Myocyte (in vitro differentiated cells): ENCODE measurements around the gene ABHD12. TPM values are rescaled to one million over a fixed set of nuclear protein-coding genes. Genes with fewer than 3 reads are reported as not detected.
A peak's percentile ranks its signal among the peaks of the same experiment; 100 is the strongest.
"Not testable (repeated sequence)": the region's sequence is repeated elsewhere in the genome, so short reads cannot be mapped to it uniquely, and the experiment has no call there.

Experiments used
- DNase-seq: peaks from one replicate; pipeline ENCODE4 v3.0.0-alpha.2; 2012; ENCODE audit warnings: low read depth
- polyA plus RNA-seq: library from polyadenylated mRNA; unstranded; fragments of >200 nt; gene quantifications from one replicate; pipeline ENCODE4 v1.2.1, GENCODE V29; 2012; ENCODE audit warnings: missing spikeins
- total RNA-seq: library from RNA; depleted of rRNA; stranded (reverse); fragments of >200 nt; gene quantifications from 2 replicates; pipeline ENCODE4 v1.2.3, GENCODE V29; 2014

The ABHD12 gene
- 36.1 and 40.4 TPM in 2 replicates for total RNA-seq
- polyA plus RNA-seq = 42.8 TPM

DNA sequence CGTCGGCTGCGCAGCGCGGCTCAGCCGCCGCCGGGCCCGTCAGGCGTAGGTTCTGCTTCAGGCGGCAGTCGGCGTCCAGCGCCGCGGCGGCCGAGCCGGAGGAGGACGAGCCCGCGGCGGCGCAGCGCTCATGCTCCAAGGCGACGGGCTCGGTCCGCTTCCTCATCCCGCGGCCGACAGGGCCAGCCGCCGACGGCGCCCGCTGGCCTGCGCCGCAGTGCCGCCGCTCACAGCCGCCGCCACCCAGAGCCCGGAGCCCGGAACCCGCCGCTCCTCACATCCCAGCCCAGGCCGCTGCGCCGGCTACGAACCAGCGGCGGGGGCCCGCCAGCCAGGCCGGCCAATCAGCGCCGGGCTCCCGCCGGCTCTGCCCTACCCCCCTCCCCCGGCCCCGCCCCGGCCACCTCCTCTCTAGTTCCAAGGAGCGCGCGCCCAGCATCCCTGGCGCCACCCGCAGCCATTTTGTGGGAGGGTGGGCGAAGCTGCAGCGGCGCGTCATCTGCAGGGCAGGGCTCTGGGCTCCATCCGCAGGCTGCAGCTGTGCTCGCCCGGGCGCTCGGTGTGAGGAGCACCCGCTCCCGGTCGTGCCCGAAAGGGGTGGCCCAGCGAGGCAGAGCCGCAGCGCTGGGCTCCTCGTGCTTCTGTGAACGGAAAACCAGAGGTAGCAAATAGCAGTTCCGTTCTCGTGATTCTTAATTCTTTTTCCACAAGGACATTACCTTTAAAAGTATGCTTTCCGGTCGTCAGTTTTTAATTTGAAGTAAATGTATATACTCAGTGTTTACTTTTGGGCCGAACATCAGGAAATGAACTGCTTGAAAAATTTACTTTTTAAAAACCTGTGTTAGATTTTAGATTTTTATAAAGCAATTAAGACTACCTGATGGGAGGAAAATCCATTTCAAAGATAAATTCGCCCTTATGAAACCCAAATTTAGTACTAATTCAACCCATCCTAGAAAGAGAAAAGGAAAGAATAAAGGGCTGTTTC is at the start of gene ABHD12:
Gene ABHD12 (minus strand): TSS at position 298 of the 991 bp plus-strand sequence. CDS start 132 bp downstream, at position 166.
- peak; percentile 98 for DNase-seq

DNA sequence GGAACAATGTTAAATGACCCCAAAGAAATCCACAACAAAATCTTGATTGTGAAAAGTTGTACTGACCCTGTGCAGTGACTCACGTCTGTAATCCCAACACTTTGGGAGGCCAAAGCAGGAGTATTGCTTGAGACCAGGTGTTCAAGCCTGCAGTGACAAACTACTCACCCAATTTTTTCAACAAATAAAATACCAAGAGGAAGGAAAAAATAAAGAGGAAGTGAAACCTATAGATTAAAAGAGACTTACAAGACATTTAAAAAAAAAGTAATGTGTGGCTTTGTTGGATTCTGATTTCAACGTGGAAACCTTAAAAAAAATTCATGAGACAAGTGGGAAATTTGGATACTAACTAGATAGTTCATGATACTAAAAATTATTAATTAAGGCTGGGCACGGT is 48.7 kb upstream of the ABHD12 start:
- no peak for DNase-seq

DNA sequence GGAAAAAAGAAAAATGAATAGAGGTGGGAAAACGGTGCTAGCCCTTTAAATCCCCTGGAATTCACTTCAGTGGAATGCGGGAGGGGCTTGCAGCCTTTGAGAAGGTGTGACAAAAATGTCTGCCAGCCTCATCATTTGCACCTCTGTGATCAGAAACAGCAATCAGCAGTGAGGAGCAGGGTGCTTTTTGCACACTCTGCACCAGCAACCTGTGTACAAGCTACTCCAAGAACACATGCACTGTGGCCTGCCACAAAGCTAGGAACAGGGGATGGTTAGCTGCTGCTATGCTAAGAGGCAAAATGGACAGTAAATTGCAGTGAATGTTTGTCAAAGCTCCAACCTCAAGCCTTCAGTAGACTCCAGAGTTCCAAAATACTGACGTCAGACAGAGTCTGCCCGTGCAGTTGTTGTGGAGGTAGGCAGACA is 46.5 kb upstream of the ABHD12 start:
- no peak for DNase-seq

DNA sequence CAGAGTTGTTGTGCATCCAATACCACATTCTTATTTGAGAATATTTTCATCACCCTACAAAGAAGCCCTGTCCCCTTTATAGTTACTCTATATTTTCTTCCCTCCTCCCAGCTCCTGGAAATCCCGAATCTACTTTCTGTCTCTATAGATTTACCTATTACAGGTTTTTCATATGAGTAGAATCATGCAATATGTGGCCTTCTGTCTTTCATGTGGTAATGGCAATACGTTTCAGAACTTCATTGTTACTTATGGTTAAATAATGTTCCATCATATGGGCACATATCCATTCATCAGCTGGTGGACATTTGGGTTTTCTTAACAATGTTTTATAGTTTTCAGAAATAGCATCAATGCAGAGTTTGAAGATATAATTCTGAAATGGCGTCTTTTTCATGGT is 33.9 kb upstream of the ABHD12 start:
- DNase-seq = no peak

DNA sequence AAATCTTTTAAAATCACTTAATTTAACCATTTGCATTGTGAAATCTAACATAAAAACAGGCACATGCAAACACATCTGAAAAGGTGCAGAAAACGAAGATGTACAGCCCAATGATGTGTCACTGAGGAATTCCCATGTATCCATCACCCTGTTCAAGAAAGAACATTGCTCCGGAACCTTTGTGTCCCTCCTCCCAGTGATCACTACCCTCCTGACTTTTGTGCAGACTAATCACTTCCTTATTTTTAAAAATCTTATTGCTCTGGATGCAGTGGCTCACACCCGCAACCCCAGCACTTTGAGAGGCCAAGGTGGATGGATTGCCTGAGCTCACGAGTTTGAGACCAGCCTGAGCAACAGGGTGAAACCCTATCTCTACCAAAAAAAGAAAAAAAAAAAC is 31.4 kb upstream of the ABHD12 start:
- DNase-seq = no peak

DNA sequence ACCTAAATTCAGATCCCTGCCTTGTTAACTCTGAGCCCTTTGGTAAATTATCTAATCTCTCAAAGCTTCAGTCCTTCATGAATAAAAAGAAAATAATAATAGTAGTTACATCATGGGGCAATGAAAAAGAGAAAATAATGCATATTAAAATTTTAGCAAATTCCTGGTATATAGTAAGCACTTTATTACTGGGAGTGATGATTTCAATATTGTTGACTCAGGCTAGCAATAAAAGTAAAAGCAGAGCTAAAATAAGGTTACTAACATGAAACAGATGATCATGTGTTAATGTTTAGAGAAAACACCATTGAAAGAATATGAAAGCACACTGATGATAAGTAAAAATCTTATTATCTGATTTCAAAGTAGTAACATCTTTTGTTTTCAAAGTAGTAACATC is 30.5 kb upstream of the ABHD12 start:
- DNase-seq = no peak

DNA sequence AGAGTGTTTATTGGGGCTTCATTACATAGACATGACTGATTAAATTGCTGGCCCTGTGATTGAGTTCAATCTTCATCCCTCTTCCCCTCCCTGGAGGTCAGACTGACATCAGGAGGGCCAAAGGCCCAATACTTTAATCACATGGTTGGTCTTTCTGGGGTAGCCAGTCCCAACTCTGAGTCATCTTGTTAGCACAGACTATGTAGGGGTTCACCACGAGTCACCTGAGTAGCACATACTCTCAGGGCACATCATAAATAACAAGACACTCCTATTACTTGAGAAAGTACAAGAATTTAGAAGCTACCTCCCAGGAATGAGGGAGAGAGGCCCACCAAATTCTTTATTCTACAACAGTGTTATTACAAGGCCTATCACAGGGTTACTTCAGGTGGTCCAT is 28.1 kb upstream of the ABHD12 start:
- no peak for DNase-seq

DNA sequence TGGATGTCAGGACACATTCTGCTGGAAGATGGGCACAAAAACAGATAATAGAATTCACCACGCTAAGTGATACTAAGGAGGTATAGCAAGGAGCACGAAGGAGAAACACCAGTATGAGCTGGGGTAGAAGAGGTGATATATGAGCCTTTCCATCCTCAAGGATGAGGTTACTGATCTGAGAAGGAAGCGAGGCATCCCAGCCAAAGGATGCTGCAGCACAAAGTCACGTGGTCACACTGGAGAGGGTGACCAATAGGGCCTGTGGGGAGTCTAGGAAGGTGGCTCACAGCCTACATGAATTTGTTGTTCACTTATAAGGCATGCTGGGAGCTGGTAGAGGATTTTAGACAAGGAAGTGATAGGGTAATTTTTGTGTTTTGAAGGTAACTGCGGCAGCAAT is 18.3 kb upstream of the ABHD12 start:
- DNase-seq = no peak

DNA sequence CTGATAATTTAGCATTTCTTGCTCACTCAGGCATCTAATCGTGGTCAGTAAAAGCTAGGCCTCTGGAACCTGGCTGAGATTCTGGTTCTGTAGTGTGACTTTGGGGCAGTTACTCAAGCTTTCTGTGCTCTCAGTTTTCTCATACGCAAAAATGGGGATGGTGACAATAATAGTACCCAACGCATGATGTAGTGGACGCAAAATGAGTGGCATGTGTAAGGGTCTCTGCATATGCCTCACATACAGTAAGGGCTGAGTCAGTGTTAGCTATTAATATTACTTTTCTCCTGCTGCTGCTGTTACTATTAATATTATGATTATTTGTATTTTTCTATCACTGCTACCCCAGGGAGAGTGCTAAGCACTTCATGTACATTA is 17.5 kb upstream of the ABHD12 start:
- no peak for DNase-seq

DNA sequence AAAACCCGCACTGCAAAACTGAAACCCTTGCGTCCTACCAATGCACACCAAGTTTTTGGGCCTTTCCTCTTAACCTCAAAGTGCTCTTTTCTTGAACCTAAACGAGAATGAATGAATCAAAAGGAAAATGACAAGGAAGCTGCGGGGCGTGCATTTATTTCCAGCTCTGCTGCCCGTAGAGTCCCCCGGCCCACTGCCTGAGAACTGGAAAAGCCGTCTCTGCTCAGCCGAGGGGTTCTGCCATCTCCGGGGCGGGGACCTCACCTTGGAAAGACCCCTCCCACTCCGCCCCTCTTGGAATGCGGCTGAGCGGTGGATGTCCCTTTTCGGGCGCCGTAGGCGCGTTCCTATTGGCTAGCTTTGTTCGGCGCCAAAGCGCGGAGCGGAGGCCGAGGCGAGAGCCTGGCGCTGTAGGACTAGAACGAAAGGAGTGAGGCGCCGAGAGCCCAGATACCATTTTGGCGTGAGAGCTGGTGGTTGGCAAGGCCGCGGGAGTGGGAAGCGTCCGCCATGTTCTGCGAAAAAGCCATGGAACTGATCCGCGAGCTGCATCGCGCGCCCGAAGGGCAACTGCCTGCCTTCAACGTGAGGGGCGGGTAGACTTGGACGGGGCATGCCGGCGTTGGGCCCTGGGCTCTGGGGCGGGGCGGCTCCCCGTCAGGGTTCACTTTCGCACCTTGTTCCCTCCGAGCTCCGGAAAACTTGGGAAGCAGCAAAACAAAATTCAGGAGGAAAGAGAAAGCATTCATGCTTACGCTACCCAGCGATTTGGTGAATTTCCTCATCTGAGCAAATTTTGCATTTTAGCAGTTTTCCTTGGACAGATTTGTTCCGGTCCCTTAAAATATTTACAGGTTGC is 16.9 kb upstream of the ABHD12 start, which contains the start of gene GINS1:
Gene GINS1 (plus strand): TSS at position 363 of the 859 bp plus-strand sequence. CDS start 148 bp downstream, at position 511.
- peak; percentile 90 for DNase-seq

DNA sequence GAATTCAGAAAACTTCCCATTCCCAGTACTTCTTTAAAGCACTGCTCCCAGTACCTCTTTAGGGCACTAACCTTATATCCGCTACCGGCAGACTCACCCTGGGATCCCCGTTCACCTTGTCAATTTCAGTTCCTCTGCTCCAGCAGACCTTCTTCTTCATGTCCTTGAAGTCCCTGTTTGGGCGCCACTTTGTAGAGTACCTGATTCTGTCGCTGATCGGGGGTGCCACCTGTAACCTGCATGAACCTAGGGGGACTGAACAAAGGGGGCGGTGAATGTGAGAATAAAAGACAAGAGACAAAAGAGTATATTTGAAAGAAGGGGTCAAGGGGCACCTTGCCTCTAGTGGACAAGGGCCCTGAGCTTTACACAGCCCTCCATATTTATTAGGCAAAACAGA is 11.9 kb upstream of the ABHD12 start:
- peak; percentile 21 for DNase-seq

DNA sequence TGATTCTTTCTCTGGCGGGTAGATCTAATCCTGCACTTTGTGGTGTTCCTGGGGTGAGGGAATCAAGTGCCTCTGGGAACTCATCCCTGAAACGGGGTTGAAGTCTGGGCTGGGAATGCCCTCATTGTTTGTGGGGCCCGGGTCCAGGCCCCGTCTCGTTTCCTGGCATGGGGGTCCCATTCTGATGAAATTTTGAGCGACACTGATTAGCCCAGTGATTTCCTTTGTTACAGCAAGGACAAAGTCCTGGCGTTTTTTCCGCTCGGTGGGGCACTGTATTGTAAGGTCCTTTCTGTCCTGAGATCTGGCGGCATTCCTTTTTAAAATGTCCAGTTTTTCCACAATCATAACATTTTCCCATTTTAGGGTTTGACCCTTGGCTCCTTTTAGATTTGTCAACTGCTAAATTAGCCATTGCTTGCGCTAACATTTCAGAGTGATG is 9.7 kb upstream of the ABHD12 start:
- DNase-seq = not testable (repeated sequence)

DNA sequence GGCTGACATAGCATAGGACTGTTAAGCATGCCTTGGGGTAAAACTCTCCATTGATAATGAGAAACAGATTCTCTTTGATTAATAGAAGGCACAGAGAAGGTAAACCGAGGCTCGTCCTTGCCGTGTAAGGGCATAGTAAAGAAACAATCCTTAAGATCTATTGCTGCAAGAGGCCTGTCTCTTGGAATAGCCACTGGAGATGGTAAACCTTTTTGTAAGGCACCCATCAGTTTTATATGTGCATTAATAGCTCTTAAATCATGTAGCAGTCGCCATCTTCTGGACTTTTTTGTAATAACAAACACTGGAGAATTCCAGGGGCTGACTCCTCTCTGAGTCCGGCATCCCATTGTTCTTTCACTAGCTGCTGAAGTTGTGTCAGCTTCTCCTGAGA is 8.4 kb upstream of the ABHD12 start:
- DNase-seq = peak; percentile 87

DNA sequence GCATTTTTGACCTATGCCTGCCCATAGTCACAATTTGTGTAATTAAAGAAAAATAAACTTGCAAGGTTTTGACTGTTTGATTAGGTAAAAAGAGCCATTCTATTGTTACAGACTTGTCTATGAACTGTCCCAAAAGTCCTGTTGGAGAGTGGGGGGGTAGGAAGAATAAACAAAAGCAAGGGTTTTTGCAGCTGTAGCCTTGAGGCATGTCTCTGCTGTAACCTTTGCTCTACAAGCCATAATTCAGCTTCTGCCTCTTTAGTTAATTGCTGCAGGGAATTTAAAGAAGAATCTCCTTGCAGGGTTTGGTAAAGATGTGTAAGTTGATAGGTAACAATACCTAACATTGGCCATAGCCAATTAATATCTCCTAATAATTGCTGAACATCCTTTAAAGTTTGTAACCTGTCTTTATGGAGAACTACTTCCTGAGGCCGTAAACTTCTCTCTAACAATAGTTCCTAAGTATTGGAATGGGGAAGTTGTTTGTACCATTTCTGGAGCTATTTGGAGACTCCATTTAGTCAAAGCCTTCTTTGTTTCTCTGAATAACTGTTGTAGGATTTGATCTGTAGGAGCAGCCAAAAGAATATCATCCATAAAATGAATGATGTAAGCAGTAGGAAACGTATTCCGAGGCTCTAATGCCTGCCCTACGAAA is 7.9 kb upstream of the ABHD12 start:
- DNase-seq = no peak

DNA sequence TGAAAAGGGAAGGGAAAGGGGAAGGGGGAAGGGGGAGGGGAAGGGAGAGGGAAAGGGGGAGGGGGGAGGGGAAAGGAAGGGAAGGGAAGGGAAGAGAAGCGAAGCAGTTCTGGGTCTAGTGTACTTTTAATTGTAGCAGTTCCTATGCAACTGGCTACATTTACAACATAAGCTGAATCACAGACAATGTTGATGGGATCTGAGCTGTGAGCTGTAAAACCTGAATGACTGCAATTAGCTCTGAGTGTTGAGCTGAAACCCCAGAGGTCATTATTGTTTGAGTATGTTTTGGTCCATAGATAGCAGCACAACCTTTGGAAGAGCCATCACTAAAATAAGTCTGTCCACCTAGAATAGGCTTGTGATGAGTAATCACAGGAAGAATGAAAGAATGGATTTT is 7.2 kb upstream of the ABHD12 start:
- DNase-seq = no peak

DNA sequence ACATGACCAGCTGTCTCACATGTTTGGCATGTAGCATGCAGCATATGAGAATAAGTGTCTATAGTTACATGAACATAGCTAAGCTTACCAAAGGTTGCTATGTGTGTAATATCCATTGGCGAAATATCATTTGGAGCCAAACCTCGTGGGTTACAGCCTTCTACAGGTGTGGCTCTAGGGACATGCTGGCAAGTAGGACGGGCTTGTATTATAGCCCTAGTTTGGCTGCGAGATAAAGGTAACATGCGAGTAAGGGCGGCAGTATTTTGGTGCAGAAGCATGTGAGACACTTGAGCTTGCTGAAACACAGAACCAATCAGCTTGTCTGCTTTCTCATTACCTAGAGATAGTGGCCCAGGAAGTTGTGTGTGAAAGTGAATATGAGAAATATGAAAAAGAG is 6.5 kb upstream of the ABHD12 start:
- DNase-seq = no peak

DNA sequence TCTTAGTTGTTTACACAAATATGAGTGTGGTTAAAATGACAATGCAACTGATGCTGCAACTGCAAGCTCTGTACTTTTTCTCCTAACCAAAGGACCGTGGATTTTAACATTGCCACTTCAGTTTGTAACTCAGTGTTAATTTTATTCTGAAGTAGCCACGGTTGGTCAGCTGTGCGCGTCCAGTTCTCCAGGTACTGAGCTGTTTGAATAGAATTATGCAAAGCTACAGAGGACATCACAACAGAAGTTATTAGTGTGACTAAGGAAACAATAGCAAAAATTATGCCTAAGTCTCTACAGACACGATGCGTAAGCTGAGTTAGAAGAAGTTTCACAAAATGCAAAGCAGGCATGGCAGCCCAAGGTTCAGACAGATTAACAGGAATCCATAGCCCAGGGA is 4.4 kb upstream of the ABHD12 start:
- DNase-seq = no peak

DNA sequence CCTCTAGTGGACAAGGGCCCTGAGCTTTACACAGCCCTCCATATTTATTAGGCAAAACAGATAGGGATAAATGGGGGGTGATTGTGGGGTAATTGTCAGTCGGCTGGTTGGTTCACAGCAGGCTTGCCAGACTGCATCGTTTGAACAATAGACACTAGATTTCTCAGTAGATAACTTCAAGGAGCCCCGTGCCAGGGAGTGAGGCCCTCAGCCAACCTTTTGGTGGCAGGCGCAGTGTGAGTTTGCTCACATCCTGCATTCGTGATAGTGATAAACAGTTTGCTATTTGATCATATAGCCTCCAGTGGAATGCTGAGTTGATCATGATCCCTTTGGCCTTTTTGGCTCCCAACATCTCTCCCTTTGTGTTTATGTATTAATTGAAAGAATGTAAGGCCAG is 3.6 kb upstream of the ABHD12 start:
- no peak for DNase-seq

DNA sequence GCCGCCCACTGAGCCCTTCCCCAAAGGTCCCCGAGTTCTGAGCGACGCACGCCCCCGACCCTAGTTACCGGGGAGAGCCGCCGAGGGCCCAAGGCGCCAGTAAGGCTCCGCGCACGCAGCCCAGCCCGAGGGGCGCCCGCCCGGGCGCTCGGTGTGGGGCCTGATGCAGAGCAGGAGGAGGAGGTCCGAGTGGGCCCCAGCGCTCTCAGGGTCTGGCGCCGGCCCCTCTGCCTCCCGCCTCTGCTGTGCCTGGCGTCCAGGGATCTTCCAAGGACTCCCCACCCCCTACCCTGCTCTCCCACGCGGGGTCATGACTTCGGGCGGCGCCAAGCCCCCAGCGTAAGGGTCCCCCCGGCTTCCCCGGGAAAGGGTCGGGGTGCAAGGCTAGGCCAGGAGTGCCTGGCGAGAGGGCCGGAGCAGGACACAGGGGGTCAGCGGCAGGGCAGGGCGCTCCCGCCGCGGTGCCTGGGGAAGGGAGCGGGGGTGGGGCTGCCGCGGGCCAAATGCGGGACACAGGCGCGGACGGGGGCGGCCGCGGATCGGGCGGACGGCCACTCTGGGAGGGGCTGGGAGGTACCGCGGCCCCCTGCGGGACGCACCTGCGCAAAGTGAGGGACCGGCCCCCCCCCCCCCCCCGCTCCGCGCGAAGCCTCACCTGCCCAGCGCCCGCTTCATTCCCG is 637 bp downstream of the ABHD12 start:
- DNase-seq = peak; percentile 20

DNA sequence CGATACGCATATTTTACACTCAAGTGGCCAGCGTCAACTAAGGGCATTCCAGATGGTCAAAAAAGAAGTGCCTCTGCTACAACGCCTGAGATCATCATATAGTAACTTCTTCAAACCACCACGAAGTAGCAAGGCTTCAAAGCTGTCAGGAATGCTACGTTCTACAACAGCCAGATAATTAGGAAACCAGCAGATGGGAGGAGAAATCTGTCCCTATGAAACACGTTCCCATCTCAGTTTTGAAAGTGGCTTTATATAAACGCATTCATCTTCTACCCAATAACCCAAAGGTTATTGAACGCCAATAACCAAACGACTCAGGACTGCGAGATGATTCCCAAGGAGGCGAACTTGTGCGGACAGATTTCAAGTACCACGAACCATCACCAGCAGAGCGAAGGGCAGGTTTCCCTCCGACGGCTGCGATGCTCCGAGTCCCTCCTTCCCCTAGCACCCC is 1.2 kb downstream of the ABHD12 start:
- DNase-seq = peak; percentile 16
